ENCODE data around the gene PRKG1. TPM values are rescaled to one million over a fixed set of nuclear protein-coding genes. Genes with fewer than 3 reads are reported as not detected.

The PRKG1 gene
- total RNA-seq, 6 experiments from 2014 or later: 1.1 to 2.0 (median 1.3) TPM

- intact Hi-C loops (cut with DNase I): no loop called here
- Histone ChIP-seq H3K36me3 (no peaks in the 10 kb centered on the region), H3K4me1 (no peaks in the 10 kb centered on the region), H3K9me3 (no peaks in the 10 kb centered on the region), H3K4me3 (no peak overlapping the region), H3K27ac (no peak overlapping the region), H3K27me3 (no peaks in the 10 kb centered on the region)
- no peak for TF ChIP-seq CTCF (IDR thresholded peaks at IDR 0.05)
- no peak for TF ChIP-seq POLR2A (IDR thresholded peaks at IDR 0.05)
- ATAC-seq (no peak), DNase-seq (no peak)
- 50% methylated on average over 1 of the region's 1 CpG for WGBS (ENCODE audit: insufficient coverage, low coverage, low lambda C conversion rate, missing lambda C conversion rate)
These were observed 293.4 kb downstream of the PRKG1 start for GRCh38 chr10:51367694-51368093.

- H3K9me3 ChIP-seq: no peaks in the 10 kb centered on the region
- H3K36me3 ChIP-seq: no peaks in the 10 kb centered on the region
- ATAC-seq (no peak), DNase-seq (no peak)
- H3K4me3 ChIP-seq: no peak overlapping the region
- intact Hi-C loops (cut with DNase I): no loop called here
- H3K27me3 ChIP-seq: no peaks in the 10 kb centered on the region
- no peak for TF ChIP-seq CTCF (IDR thresholded peaks at IDR 0.05)
- TF ChIP-seq POLR2A (IDR thresholded peaks at IDR 0.05): no peak
- H3K27ac ChIP-seq: no peak overlapping the region
- 69% methylated on average over 5 of the region's 5 CpGs for WGBS (ENCODE audit: insufficient coverage, low coverage, low lambda C conversion rate, missing lambda C conversion rate)
- no peaks in the 10 kb centered on the region for H3K4me1 ChIP-seq
These were observed 294.7 kb downstream of the PRKG1 start for GRCh38 chr10:51368943-51369342.

GRCh38 chr10:51369903-51370302 lies 295.6 kb downstream of the PRKG1 start:
- H3K4me1 ChIP-seq: no peaks in the 10 kb centered on the region
- no peaks in the 10 kb centered on the region for H3K36me3 ChIP-seq

GRCh38 chr10:51371743-51372142 lies 297.5 kb downstream of the PRKG1 start:
- Histone ChIP-seq H3K9me3 (no peaks in the 10 kb centered on the region), H3K27me3 (no peaks in the 10 kb centered on the region), H3K4me3 (no peak overlapping the region), H3K4me1 (no peaks in the 10 kb centered on the region), H3K27ac (no peak overlapping the region), H3K36me3 (no peaks in the 10 kb centered on the region)
- TF ChIP-seq CTCF (IDR thresholded peaks at IDR 0.05): no peak
- no peak for TF ChIP-seq POLR2A (IDR thresholded peaks at IDR 0.05)
- DNase-seq (no peak), ATAC-seq (no peak)
- 39% methylated on average over 2 of the region's 2 CpGs for WGBS (ENCODE audit: insufficient coverage, low coverage, low lambda C conversion rate, missing lambda C conversion rate)
- intact Hi-C loops (cut with DNase I): no loop called here

More at GRCh38 chr10:51369903-51370302, 295.6 kb downstream of the PRKG1 start:
- H3K4me3 ChIP-seq: no peak overlapping the region
- 66% methylated on average over 2 of the region's 2 CpGs for WGBS (ENCODE audit: insufficient coverage, low coverage, low lambda C conversion rate, missing lambda C conversion rate)
- H3K27ac ChIP-seq: no peak overlapping the region
- ATAC-seq: no peak
- H3K27me3 ChIP-seq: no peaks in the 10 kb centered on the region
- no peak for DNase-seq
- no peak for TF ChIP-seq POLR2A (IDR thresholded peaks at IDR 0.05)
- no peak for TF ChIP-seq CTCF (IDR thresholded peaks at IDR 0.05)
- intact Hi-C loops (cut with DNase I): no loop called here
- H3K9me3 ChIP-seq: no peaks in the 10 kb centered on the region

- ATAC-seq (no peak), DNase-seq (no peak)
- H3K27ac ChIP-seq: no peak overlapping the region
- H3K9me3 ChIP-seq: no peaks in the 10 kb centered on the region
- H3K27me3 ChIP-seq: no peaks in the 10 kb centered on the region
- TF ChIP-seq CTCF (IDR thresholded peaks at IDR 0.05): no peak
- TF ChIP-seq POLR2A (IDR thresholded peaks at IDR 0.05): no peak
- H3K36me3 ChIP-seq: no peaks in the 10 kb centered on the region
- no peak overlapping the region for H3K4me3 ChIP-seq
- 43% methylated on average over 2 of the region's 2 CpGs for WGBS (ENCODE audit: insufficient coverage, low coverage, low lambda C conversion rate, missing lambda C conversion rate)
- H3K4me1 ChIP-seq: no peaks in the 10 kb centered on the region
- intact Hi-C loops (cut with DNase I): no loop called here
These were observed 301.5 kb downstream of the PRKG1 start for GRCh38 chr10:51375790-51376189.
